Activated naive CD4-positive, alpha-beta T cell treated with anti-CD3 and anti-CD28 coated beads, Interleukin-2, amount 10 ng/mL, durations not matched to agents 7 days and 5 days (primary cell): ENCODE results near the gene RNF126.
A peak's percentile ranks its signal among the peaks of the same experiment; 100 is the strongest.
"Not testable (repeated sequence)": the region's sequence is repeated elsewhere in the genome, so short reads cannot be mapped to it uniquely, and the experiment has no call there.

Source experiments
- CTCF ChIA-PET: fragments of 350-600 bp; sonication (Branson Sonifier 250); formaldehyde crosslinking; loops from one replicate; lab custom pipeline; 2021; ENCODE audit warnings: antibody characterized with exemption; lab: Charles Lee
- DNase-seq: peaks from one replicate; pipeline ENCODE4 v3.0.0-alpha.2; 2020
- H3K27ac Mint-ChIP-seq: one replicate; pipeline ENCODE4 v1.8.0; 2021; ENCODE audit warnings: mild to moderate bottlenecking, moderate library complexity, mixed read lengths
- H3K27me3 Mint-ChIP-seq: one replicate; pipeline ENCODE4 v1.8.0; 2021; ENCODE audit warnings: mild to moderate bottlenecking, mixed read lengths
- H3K36me3 Mint-ChIP-seq: one replicate; pipeline ENCODE4 v1.8.0; 2021; ENCODE audit warnings: mixed read lengths
- H3K4me1 Mint-ChIP-seq: one replicate; pipeline ENCODE4 v1.8.0; 2021; ENCODE audit warnings: mixed read lengths
- H3K4me3 Mint-ChIP-seq: one replicate; pipeline ENCODE4 v1.8.0; 2021; ENCODE audit warnings: mild to moderate bottlenecking, moderate library complexity, mixed read lengths
- H3K9me3 Mint-ChIP-seq: one replicate; pipeline ENCODE4 v1.8.0; 2021; ENCODE audit warnings: mixed read lengths

RNF126 gene

DNA sequence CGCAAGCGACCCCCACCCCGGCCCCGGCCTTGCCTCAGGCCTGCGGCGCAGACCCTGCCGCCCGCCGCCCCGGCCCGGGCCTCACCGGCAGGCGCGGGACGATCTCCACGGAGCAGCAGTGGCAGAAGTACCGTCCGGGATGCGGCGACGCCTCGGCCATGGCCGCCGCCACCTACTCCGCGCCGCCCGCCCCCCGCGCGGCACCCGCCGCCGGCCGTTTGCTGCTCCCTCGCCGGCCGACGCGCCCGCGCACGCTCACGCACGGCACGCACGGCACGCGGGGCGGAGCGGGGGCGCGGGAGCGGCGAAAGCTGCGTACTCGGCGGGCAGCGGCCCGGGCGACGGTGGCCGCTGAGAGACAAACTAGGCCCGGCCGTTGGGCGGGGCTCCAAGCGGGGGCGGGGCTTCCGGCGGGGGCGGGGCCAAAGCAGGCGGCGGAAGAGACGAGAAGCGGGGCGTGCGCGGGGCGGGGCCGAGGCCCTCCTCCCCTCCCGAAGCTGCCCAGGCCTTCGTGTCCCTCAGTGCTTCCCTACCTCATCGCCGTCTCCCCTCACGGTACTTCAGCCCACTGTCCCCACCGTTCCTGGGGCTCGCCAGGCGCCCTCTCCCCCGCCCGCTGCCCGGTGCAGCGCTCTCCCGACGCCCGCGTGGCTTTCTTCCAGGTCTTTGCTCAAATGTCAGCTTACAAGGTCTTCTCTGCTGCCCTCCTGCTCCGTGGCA is at the start of gene RNF126:
Gene RNF126, minus strand, starts transcription at position 253 of the 720 bp plus-strand sequence. Its CDS starts 93 bp downstream, at position 160.
- DNase-seq, result peak; percentile 94
- CTCF ChIA-PET, result interaction anchor here (1.2 to 2.2 kb wide), 4 partner anchors 17 to 74 kb away, joined by 3 to 9 read pairs (median 5); no protein-coding TSS in a partner anchor
- peaks cover 19% of the 10 kb centered on the region for H3K27me3 Mint-ChIP-seq
- H3K9me3 Mint-ChIP-seq, result no peaks in the 10 kb centered on the region
- peaks cover 42% of the 10 kb centered on the region for H3K4me1 Mint-ChIP-seq
- H3K36me3 Mint-ChIP-seq, result peaks cover 16% of the 10 kb centered on the region
- peak within 1 kb of the TSS; percentile 98 for H3K27ac Mint-ChIP-seq
- H3K4me3 Mint-ChIP-seq, result peak within 1 kb of the TSS; percentile 96

DNA sequence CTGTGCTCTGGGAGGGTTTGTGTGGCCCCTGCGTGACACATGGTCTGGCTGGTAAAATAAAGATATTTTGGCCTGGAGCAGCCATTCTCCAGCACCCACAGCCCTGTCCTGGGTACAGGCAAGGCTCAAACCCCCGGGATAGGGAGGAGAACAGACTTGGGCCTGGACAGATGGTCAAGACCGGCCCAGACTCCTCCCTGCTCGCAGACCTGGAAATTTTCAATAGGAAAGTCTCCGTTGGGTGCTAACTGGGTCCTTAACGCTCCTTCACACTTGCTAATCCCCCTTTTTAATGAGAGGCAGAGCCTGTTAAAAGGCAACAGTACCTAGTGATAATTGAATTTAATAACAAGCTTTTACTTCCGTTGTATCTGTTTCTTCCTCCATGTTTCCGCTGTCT is 48.2 kb upstream of the RNF126 start:
- Mint-ChIP-seq H3K36me3 (no peaks in the 10 kb centered on the region), H3K4me3 (no peak overlapping the region), H3K27me3 (peaks cover 66% of the 10 kb centered on the region), H3K27ac (no peak overlapping the region), H3K4me1 (no peaks in the 10 kb centered on the region), H3K9me3 (peaks cover 8% of the 10 kb centered on the region)
- CTCF ChIA-PET, result no interaction called here
- no peak for DNase-seq

DNA sequence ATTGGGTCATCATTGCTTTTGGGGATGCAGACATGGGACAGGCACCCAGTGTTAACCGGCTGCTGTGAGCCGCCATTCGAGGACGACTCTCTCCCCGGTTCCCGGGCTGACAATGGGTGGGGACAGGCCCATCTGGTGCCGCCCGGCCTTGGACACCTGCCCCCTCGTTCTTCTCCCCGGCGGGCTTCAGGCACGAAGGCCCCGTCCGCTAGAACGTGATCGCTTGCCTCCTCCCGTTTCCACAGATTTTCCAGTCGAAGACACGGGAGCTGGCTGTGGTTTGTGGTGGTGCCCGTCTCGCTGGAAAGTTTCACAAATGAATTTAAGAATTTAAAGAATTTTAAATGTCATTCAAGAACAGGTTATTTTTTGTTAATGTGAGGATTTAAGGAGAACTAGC is 47.8 kb upstream of the RNF126 start:
- Mint-ChIP-seq H3K4me1 (no peaks in the 10 kb centered on the region), H3K27me3 (peaks cover 67% of the 10 kb centered on the region), H3K4me3 (no peak overlapping the region), H3K27ac (no peak overlapping the region), H3K36me3 (no peaks in the 10 kb centered on the region), H3K9me3 (peaks cover 6% of the 10 kb centered on the region)
- CTCF ChIA-PET, result no interaction called here
- DNase-seq, result no peak

DNA sequence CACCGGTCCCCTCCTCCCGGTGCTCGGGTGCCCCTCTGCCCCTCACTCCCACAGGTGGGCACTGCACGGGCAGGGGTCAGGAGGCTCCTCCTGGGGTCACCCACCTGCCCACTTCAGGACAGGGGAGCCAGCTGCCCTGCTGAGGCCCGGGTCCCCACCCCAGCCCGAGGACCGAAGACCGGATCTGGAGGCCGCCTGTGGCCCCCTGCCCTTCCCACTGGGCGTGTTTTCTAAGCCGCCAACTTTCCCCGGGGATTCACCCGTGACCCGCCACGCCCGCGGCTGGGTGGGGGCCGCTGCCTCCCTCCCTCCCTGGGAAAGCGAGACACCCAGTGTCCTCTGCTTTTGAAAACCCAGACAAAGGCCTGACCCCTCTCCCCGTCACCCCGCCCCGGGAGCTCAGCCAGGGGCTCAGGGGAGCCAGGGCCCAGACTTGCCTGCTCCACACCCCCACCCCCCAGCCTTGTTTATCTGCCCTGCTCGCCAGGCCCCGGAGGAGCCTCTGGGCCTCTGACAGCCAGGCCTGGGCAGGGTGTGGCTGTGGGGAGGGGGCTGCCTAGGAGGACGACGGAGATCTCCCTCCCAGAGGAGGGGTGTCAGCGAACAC is 47.1 kb upstream of the RNF126 start:
- DNase-seq, result no peak
- H3K4me1 Mint-ChIP-seq, result no peaks in the 10 kb centered on the region
- H3K27ac Mint-ChIP-seq, result no peak overlapping the region
- H3K36me3 Mint-ChIP-seq, result no peaks in the 10 kb centered on the region
- peaks cover 66% of the 10 kb centered on the region for H3K27me3 Mint-ChIP-seq
- CTCF ChIA-PET, result no interaction called here
- H3K9me3 Mint-ChIP-seq, result no peaks in the 10 kb centered on the region
- no peak overlapping the region for H3K4me3 Mint-ChIP-seq

DNA sequence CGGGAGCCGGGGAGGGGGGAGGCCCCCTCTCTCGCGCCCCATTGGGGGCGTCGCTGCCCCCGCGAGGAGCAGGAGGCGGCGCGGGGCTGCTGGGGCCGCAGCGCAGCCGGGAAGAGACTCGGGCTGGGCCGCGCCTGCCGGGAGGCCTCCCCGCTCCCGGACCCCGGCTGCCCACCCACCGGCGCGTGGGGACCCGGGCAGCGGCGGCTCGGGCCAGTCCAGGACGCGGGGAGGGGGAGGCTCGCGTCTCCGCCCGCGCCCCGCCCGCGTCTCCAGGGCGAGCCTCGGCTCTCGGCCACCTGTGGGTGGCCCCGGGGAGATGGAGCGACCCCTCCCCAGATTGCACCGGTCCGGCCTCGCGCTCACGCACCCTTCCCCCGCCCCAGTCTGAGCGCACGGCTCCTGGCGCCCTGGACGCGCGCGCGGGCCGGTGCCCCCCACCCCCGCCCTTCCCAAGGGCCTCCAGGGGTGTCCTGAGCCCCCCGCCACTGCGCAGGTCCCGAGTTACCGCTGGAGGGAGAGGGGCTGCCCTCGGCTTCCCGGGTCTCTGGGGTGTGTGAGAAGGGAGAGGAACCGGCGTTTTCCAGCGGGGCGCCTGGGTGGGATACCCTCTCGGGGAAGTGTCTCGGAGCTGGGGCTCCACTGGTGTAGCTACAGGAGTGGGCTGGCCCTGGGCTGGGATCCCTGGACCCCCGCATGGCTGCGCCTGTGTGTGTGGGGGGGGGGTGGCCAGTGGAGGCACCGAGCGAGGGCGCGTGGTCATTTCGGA is 46.4 kb upstream of the RNF126 start:
- no peaks in the 10 kb centered on the region for H3K36me3 Mint-ChIP-seq
- no peaks in the 10 kb centered on the region for H3K9me3 Mint-ChIP-seq
- H3K27ac Mint-ChIP-seq, result no peak overlapping the region
- CTCF ChIA-PET, result no interaction called here
- no peak overlapping the region for H3K4me3 Mint-ChIP-seq
- no peak for DNase-seq
- peaks cover under 1% of the 10 kb centered on the region for H3K4me1 Mint-ChIP-seq
- peaks cover 73% of the 10 kb centered on the region for H3K27me3 Mint-ChIP-seq

DNA sequence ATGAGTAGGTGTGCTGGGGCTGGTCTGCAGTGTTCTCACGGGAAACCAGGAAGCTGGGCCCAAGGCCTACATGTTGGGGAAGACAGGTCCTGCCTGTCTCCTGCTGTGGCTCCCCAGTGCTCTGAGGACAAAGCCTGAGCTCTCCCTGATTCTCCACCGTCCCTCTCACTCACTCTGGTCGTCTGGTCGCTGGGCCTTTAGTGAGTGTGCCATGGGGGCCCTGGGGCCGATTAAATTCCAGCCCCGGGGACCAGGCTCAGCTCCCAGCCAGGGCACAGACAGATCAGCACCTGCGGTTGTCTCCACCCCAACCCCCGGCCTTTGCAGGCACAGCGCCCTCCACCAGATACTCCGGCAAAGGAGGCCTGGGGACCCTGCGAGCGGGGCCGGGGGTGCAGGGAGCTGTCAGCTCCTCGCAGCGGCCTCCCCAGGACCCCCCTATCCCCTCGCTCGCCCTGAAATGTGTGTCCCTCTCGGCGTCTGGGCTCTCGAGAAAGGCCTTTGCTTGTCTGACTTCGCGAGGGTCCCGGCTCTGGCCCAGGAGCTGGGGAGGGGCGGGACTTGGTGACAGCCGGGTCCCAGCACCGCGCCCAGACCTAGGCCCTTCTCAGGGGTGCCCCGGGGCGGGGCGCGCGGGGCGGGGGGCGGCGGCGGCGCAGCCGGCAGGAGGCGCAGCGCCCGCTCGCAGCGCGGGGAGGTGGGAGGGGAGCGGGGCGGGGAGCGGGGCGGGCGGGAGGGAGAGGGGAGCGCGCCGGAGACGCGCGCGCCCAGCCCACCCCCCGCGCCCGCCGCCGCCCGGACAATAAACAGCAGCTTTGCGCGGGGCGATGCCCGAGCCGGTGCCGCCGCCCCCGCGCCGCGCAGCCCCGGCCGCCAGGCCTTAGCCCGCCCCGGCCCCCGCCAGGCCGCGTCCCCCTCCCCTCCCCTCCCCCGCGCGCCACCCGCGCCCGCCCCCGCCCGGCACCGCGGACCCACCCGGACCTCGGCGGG is 45.4 kb upstream of the RNF126 start, which contains the start of gene PALM:
Gene PALM, plus strand, starts transcription at position 782 of the 990 bp plus-strand sequence. CDS start 212 bp downstream, outside the sequence.
- peaks cover 7% of the 10 kb centered on the region for H3K4me1 Mint-ChIP-seq
- CTCF ChIA-PET, result interaction anchor here (0.9 to 1.6 kb wide), 2 partner anchors 15 to 26 kb away, joined by 3 read pairs; no protein-coding TSS in a partner anchor
- H3K27ac Mint-ChIP-seq, result no peak within 1 kb of the TSS
- no peaks in the 10 kb centered on the region for H3K36me3 Mint-ChIP-seq
- no peak within 1 kb of the TSS for H3K4me3 Mint-ChIP-seq
- DNase-seq, result no peak
- H3K27me3 Mint-ChIP-seq, result peaks cover 81% of the 10 kb centered on the region
- no peaks in the 10 kb centered on the region for H3K9me3 Mint-ChIP-seq

DNA sequence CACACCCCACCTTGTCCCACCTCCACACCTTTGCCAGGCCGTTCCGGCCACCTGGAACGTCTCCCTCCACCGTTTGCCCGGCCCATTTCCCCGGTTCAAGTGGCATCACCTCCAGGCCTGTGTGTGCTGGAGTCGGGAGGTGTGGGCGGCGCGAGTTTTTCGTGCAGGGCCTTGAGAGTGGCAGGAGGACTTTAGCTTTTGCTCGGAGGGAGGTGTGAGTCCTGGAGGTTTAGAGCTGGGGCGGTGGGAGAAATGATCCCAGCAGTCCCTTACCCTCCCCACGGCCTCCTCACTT is 41.4 kb upstream of the RNF126 start:
- H3K4me1 Mint-ChIP-seq, result peaks cover 13% of the 10 kb centered on the region
- CTCF ChIA-PET, result no interaction called here
- no peak overlapping the region for H3K27ac Mint-ChIP-seq
- no peaks in the 10 kb centered on the region for H3K36me3 Mint-ChIP-seq
- DNase-seq, result no peak
- peaks cover 57% of the 10 kb centered on the region for H3K27me3 Mint-ChIP-seq
- H3K9me3 Mint-ChIP-seq, result no peaks in the 10 kb centered on the region
- H3K4me3 Mint-ChIP-seq, result no peak overlapping the region

DNA sequence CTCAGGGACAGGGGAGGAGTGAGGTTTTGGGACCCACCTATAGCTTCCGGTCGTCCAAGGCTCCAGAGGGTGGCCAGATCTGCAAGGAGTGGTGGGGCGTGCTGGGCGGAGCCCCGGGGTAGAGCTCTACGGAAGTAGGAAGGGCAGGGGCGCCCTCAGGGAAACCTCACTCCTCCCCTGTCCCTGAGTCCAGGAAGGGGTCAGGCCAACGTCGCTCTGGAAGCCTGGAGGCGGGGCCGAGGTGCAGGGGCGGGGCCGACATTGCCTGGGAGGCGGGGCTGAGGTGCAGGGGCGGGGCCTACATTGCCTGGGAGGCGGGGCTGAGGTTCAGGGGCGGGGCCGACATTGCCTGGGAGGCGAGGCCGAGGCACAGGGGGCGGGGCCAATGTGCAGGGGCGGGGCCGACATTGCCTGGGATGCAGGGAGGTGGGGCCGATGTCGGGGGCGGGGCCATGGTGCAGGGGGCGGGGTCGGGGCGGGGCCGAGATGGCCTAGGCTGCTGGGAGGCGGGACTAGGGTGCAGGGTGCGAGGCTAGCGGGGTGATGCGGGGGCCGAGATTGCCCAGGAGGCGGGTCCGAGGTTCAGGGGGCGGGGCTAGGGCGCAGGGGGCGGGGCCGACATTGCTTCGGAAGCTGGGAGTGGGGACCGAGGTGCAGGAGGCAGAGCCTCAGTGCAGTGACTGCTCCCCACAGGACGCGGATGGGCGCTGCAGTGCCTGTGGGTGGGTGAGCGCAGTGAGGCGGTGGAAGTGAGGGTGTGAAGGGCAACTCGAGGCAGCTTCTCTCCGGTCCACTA is 40.8 kb upstream of the RNF126 start:
- no peak overlapping the region for H3K4me3 Mint-ChIP-seq
- DNase-seq, result peak; percentile 70
- peaks cover 61% of the 10 kb centered on the region for H3K27me3 Mint-ChIP-seq
- no peaks in the 10 kb centered on the region for H3K36me3 Mint-ChIP-seq
- H3K9me3 Mint-ChIP-seq, result no peaks in the 10 kb centered on the region
- CTCF ChIA-PET, result interaction anchor here (0.7 kb wide), 1 partner anchor 117 kb away, joined by 3 read pairs; no protein-coding TSS in a partner anchor
- H3K27ac Mint-ChIP-seq, result no peak overlapping the region
- H3K4me1 Mint-ChIP-seq, result peaks cover 13% of the 10 kb centered on the region

DNA sequence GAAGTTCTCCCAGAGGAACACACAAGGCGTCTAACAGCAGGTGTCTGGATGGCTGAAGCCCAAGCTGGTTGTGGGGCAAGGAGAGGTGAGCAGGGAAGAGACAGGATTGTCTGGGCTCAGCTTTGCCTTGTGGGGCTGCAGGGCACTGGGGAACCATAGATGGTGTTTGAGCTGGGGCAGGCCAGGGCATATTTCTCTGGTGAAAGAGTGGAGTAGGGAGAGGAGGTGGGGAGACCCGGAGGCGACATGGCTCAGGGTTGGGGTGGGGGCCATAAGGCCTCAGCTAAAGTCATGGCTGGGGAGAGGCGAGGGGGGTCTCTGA is 40.3 kb upstream of the RNF126 start:
- Mint-ChIP-seq H3K27ac (no peak overlapping the region), H3K36me3 (no peaks in the 10 kb centered on the region), H3K27me3 (peaks cover 61% of the 10 kb centered on the region), H3K4me3 (no peak overlapping the region), H3K4me1 (peaks cover 13% of the 10 kb centered on the region), H3K9me3 (no peaks in the 10 kb centered on the region)
- CTCF ChIA-PET, result no interaction called here
- no peak for DNase-seq

DNA sequence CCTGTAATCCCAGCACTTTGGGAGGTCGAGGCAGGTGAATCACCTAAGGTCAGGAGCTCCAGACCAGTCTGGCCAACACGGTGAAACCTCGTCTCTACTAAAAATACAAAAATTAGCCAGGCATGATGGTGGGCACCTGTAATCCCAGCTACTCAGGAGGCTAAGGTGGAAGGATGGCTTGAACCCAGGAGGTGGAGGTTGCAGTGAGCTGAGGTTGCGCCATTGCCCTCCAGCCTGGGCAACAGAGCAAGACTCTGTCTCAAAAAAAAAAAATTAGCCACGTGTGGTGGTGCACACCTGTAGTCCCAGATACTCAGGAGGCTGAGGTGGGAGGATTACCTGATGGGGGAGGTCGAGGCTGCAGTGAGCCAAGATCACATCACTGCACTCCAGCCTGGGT is 39.8 kb upstream of the RNF126 start:
- H3K27ac Mint-ChIP-seq, CTCF ChIA-PET, H3K4me3 Mint-ChIP-seq, DNase-seq, H3K36me3 Mint-ChIP-seq, H3K9me3 Mint-ChIP-seq: not testable (repeated sequence)
- Mint-ChIP-seq H3K4me1 (peaks cover 13% of the 10 kb centered on the region), H3K27me3 (peaks cover 61% of the 10 kb centered on the region)

DNA sequence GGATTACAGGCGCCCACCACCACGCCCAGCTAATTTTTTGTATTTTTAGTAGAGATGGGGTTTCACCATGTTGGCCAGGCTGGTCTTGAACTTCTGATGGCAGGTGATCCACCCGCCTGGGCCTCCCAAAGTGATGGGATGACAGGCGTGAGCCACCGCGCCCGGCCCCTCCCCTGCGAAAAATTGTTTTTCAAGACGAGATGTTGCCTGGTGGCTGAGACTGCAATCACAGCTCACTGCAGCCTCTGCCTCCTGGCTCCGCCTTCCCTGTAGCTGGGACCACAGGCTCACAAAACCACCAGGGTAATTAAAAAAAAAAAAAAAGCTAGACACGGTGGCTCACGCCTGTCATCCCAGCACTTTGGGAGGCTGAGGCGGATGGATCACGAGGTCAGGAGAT is 36.9 kb upstream of the RNF126 start:
- DNase-seq, CTCF ChIA-PET, H3K27ac Mint-ChIP-seq, H3K9me3 Mint-ChIP-seq, H3K4me3 Mint-ChIP-seq, H3K36me3 Mint-ChIP-seq: not testable (repeated sequence)
- Mint-ChIP-seq H3K4me1 (peaks cover 13% of the 10 kb centered on the region), H3K27me3 (peaks cover 55% of the 10 kb centered on the region)

DNA sequence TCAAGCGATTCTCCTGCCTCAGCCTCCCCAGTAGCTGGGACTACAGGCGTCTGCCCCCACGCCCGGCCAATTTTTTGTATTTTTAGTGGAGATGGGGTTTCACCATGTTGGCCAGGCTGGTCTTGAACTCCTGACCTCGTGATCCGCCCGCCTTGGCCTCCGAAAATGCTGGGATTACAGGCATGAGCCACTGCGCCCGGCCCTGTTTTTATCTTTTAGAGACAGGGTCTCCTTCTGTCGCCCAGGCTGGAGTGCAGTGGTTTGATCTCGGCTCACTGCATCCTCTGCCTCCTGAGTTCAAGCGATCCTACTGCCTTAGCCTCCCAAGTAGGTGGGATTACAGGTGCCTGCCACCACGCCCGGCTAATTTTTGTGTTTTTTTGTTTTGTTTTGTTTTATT is 35.5 kb upstream of the RNF126 start:
- not testable (repeated sequence) for H3K4me3 Mint-ChIP-seq, H3K4me1 Mint-ChIP-seq, H3K36me3 Mint-ChIP-seq, DNase-seq, H3K9me3 Mint-ChIP-seq, H3K27ac Mint-ChIP-seq
- CTCF ChIA-PET, result interaction anchor here (0.6 to 1.0 kb wide), 2 partner anchors 19 to 39 kb away, joined by 3 read pairs; no protein-coding TSS in a partner anchor
- peaks cover 56% of the 10 kb centered on the region for H3K27me3 Mint-ChIP-seq

DNA sequence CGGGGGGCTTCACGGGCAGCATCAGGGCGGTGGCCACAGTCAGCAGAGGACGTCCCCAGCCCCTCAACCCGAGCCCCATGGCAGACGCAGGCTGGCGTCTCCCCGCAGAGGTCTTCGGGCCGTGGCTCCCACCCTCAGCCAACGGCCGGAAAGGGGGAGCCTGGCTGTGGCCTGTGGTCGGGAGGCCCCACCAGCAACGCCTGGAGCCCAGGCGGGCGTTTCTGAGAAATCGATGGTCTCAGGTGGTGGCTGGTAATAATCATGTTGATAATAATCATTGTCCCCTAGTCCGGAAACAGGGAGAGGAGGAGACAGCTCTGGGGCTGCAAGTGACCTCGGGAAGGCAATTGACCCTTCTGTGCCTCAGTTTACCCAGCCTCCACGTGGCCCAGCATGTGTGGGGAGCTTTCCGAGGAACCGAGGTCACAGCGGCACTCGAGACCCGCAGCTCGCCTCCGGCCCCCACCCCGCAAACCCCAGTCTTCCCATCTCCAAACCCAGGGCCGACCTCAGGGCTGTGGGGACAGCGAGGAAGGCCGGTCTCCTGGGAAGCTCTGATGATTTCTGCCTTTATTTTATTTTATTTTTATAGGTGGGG is 32.4 kb upstream of the RNF126 start, which contains the start of gene PRSS57:
Gene PRSS57, minus strand, starts transcription at position 101 of the 598 bp plus-strand sequence. Its CDS starts 22 bp downstream, at position 79.
- Mint-ChIP-seq H3K36me3 (no peaks in the 10 kb centered on the region), H3K27ac (no peak within 1 kb of the TSS), H3K9me3 (no peaks in the 10 kb centered on the region), H3K27me3 (peaks cover 52% of the 10 kb centered on the region), H3K4me3 (no peak within 1 kb of the TSS), H3K4me1 (no peaks in the 10 kb centered on the region)
- no peak for DNase-seq
- CTCF ChIA-PET, result no interaction called here
